ENCODE data around the gene ZNF708.
"Not testable (repeated sequence)": the region's sequence is repeated elsewhere in the genome, so short reads cannot be mapped to it uniquely, and the experiment has no call there.

Gene ZNF708

DNA sequence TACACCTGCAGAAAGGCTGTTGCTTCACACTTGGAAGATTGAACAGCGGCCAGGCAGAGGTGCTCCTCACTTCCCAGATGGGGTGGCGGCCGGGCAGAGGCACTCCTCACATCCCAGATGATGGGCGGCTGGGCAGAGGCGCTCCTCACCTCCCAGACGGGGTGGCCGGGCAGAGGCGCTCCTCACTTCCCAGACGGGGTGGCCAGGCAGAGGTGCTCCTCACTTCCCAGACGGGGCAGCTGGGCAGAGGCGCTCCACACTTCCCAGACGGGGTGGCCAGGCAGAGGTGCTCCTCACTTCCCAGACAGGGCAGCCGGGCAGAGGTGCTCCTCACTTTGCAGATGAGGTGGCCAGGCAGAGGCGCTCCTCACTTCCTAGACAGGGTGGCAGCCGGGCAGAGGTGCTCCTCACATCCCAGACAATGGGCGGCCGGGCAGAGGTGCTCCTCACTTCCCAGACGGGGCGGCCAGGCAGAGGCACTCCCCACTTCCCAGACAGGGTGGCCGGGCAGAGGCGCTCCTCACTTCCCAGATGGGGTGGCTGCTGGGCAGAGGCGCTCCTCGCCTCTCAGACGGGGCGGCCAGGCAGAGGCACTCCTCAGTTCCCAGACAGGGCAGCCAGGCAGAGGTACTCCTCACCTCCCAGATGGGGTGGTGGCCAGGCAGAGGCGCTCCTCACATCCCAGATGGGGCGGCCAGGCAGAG lies 69.6 kb downstream of the ZNF708 start:
- not testable (repeated sequence) for DNase-seq

DNA sequence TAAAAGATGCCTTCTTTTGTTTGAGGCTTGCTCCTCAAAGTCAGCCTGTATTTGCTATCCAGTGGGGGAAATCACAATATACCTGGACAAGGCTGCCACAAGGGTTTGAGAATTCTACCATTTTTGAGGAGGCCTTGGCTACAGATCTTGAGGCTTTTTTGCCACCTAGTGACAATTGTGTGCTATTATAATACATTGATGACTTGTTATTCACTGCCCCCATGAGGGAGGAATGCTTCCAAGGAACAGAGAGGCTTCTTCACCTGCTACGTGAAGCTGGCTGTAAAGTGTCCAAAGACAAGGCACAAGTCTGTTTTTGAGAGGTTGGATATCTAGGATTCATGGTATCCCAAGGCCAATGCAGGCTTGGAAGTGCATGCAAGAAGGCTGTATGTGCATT lies 72.5 kb downstream of the ZNF708 start:
- DNase-seq, result no peak
